ENCODE measurements around the gene PLA2G10.

PLA2G10 gene

GRCh38 chr16:14672403-14672971, 21.6 kb downstream of the PLA2G10 start:
- no peak overlapping the region for H3K27ac ChIP-seq
- peaks cover 5% of the 10 kb centered on the region for H3K36me3 ChIP-seq (replicated peaks)
- H3K4me3 ChIP-seq (ENCODE audit: low read depth, low read length): no peak overlapping the region
- DNase-seq: no peak
- no peaks in the 10 kb centered on the region for H3K27me3 ChIP-seq (replicated peaks)
- TF ChIP-seq CTCF (IDR thresholded peaks at IDR 0.05; ENCODE audit: low read depth, low read length, missing control alignments): no peak
- in situ Hi-C loops (cut with HindIII; ENCODE audit: low pct_ligation_motif_present, low sequenced_read_pairs): no loop called here

GRCh38 chr16:14669776-14670175, 24.3 kb downstream of the PLA2G10 start:
- TF ChIP-seq CTCF (IDR thresholded peaks at IDR 0.05; ENCODE audit: low read depth, low read length, missing control alignments): peak; percentile 3
- Histone ChIP-seq H3K36me3 (replicated peaks) (peaks cover 24% of the 10 kb centered on the region), H3K27ac (no peak overlapping the region), H3K4me3 (ENCODE audit: low read depth, low read length) (no peak overlapping the region), H3K27me3 (replicated peaks) (no peaks in the 10 kb centered on the region)
- no peak for DNase-seq
- in situ Hi-C loops (cut with HindIII; ENCODE audit: low pct_ligation_motif_present, low sequenced_read_pairs): no loop called here

GRCh38 chr16:14668556-14669223, 25.4 kb downstream of the PLA2G10 start:
- Histone ChIP-seq H3K36me3 (replicated peaks) (peaks cover 35% of the 10 kb centered on the region), H3K27me3 (replicated peaks) (no peaks in the 10 kb centered on the region), H3K4me3 (ENCODE audit: low read depth, low read length) (no peak overlapping the region), H3K27ac (no peak overlapping the region)
- no peak for TF ChIP-seq CTCF (IDR thresholded peaks at IDR 0.05; ENCODE audit: low read depth, low read length, missing control alignments)
- in situ Hi-C loops (cut with HindIII; ENCODE audit: low pct_ligation_motif_present, low sequenced_read_pairs): no loop called here
- DNase-seq: no peak

- no peak for TF ChIP-seq CTCF (IDR thresholded peaks at IDR 0.05; ENCODE audit: low read depth, low read length, missing control alignments)
- peaks cover 44% of the 10 kb centered on the region for H3K36me3 ChIP-seq (replicated peaks)
- in situ Hi-C loops (cut with HindIII; ENCODE audit: low pct_ligation_motif_present, low sequenced_read_pairs): no loop called here
Observed at GRCh38 chr16:14667347-14668266, 26.5 kb downstream of the PLA2G10 start.

GRCh38 chr16:14658063-14658462, 36.0 kb downstream of the PLA2G10 start:
- Histone ChIP-seq H3K4me3 (ENCODE audit: low read depth, low read length) (no peak overlapping the region), H3K27ac (no peak overlapping the region), H3K36me3 (replicated peaks) (peaks cover 47% of the 10 kb centered on the region), H3K27me3 (replicated peaks) (no peaks in the 10 kb centered on the region)
- peak; percentile 2 for DNase-seq
- in situ Hi-C loops (cut with HindIII; ENCODE audit: low pct_ligation_motif_present, low sequenced_read_pairs): no loop called here
- no peak for TF ChIP-seq CTCF (IDR thresholded peaks at IDR 0.05; ENCODE audit: low read depth, low read length, missing control alignments)

More at GRCh38 chr16:14667347-14668266, 26.5 kb downstream of the PLA2G10 start:
- Histone ChIP-seq H3K27me3 (replicated peaks) (no peaks in the 10 kb centered on the region), H3K4me3 (ENCODE audit: low read depth, low read length) (no peak overlapping the region), H3K27ac (no peak overlapping the region)
- no peak for DNase-seq

Data from brain microvascular endothelial cell (primary cell).